H54 (cell line): ENCODE data around the gene SPRR2G.
"Not testable (repeated sequence)": the region's sequence is repeated elsewhere in the genome, so short reads cannot be mapped to it uniquely, and the experiment has no call there.

Source experiments
- DNase-seq: peaks from one replicate; pipeline ENCODE4 v3.0.0; 2011; ENCODE audit warnings: low spot score, mixed read lengths; ENCODE audit not compliant: insufficient read length
- FAIRE-seq: peaks from 3 replicates; lab custom pipeline; 2011; peaks lifted over from hg19 to GRCh38; lab: Jason Lieb, UNC
- POLR2A ChIP-seq: IDR thresholded peaks from 2 replicates; pipeline ENCODE4 v1.6.1; 2011; ENCODE audit warnings: low read depth, mild to moderate bottlenecking, low read length

The SPRR2G gene

DNA sequence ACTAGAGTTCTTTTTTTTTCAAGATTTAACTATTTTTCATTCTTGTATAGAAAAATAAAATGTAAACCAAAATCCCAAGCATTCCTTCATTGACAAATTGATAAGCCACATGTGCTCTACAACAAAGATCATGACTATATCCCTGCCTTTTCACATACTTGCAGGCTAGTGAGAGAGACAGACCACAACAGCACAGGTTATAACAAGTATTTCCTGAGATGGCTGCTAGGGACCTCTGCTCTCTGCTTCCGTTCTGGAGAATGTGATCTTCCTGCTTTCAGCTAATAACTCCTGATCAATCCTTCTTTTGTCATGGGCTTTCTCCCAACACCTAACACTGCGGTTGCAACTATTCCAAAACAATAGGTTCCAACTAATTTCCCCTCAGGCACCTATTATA is 23.4 kb downstream of the SPRR2G start:
- FAIRE-seq (no peak), DNase-seq (no peak)
- TF ChIP-seq POLR2A = no peak

GRCh38 chr1:153125536-153125935 is 25.2 kb downstream of the SPRR2G start:
- no peak for DNase-seq
- FAIRE-seq = no peak
- no peak for TF ChIP-seq POLR2A

GRCh38 chr1:153123793-153124192 is 26.9 kb downstream of the SPRR2G start:
- FAIRE-seq, DNase-seq: not testable (repeated sequence)

GRCh38 chr1:153122831-153123421 is 27.8 kb downstream of the SPRR2G start:
- TF ChIP-seq POLR2A = no peak
- FAIRE-seq = no peak
- no peak for DNase-seq

DNA sequence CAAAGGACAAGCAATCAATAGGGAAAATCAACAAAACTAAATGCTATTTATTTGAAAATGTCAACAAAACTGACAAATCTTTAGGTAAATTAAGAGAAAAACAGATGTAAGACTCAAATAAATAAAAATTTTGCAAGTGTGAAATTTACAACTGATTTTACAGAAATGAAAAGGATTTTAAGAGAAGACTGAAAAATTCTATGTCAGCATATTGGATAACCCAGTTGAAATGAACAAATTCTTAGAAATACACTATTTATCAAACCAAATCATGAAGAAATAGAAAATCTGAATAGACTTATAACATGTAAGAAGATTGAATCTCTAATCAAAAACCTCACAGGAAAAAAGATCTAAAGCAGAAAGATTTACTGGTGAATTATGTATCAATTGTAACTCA is 29.7 kb downstream of the SPRR2G start:
- FAIRE-seq (no peak), DNase-seq (no peak)
- no peak for TF ChIP-seq POLR2A

DNA sequence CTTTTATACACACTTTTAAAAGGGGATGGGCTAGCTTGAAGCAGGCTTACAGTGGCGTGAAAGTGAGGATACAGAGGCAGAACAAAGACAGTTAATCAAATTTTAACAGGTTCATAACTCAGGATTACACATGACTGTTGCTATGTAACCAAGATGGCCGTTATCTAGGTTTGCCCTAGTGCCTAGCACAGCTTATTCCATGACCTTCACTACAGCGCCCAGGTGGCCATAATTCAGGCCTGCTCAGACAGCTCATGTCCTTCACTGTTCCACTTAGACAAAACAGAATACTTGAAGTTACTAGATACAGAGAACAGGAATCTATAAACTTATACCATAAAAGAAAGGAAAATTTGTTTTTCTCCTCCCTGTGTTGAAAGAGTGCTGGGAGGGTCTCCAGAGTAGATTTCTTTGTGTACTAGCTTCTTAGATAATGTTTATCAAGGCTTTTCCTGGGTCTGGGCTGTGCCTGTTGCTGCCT is 31.2 kb downstream of the SPRR2G start:
- no peak for FAIRE-seq
- no peak for DNase-seq

DNA sequence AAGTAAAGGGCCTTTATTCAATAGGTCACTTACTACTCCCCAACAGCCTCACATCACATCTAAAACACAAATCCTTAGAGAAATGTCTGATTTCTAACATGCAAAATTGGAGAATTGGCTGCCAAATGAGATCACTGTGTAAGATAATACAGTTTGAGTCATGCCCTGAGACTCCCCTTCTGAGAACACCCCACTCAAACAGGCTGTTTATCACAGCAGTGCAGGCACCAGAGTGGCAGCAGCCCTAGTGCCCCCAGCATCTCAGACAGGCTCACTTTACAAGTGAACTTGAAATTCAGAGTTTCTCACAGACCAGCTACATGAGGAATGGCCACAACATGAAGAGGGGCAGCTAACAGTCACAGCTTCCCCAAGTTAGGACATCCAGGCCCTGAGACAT is 35.4 kb downstream of the SPRR2G start:
- not testable (repeated sequence) for FAIRE-seq, DNase-seq

More for the DNA sequence above, 31.2 kb downstream of the SPRR2G start:
- no peak for TF ChIP-seq POLR2A

DNA sequence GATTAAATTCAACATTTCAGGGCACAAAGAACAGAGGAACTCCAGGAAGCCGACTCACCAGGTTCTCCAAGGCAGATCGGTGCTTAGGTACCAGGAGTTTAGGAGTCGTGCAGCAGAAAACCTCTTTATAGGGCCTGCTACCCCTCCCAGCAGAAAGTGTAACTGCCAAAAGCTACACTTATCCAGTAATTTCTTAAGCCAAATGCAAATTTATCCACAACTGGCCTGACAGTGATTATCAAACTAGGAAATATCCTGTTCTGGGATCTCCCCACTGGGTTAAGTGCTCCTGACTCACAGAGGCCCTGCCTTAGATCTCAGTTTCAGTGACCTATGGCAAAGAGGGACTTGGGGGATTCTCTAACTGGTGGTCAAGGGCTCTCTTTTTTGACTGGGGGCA is 37.3 kb downstream of the SPRR2G start, which contains the start of gene SPRR2F:
Gene SPRR2F (minus strand): TSS at position 101 of the 400 bp plus-strand sequence. CDS start 783 bp downstream, outside the sequence.
- no peak for DNase-seq
- no peak for TF ChIP-seq POLR2A
- FAIRE-seq = no peak

- not testable (repeated sequence) for DNase-seq, FAIRE-seq
These were observed 38.2 kb downstream of the SPRR2G start for GRCh38 chr1:153112454-153112853.

- DNase-seq (no peak), FAIRE-seq (peak; percentile 11)
- no peak for TF ChIP-seq POLR2A
These were observed 50.4 kb downstream of the SPRR2G start for GRCh38 chr1:153100245-153100644.
